ENCODE data around the gene SORCS1.

The SORCS1 gene

DNA sequence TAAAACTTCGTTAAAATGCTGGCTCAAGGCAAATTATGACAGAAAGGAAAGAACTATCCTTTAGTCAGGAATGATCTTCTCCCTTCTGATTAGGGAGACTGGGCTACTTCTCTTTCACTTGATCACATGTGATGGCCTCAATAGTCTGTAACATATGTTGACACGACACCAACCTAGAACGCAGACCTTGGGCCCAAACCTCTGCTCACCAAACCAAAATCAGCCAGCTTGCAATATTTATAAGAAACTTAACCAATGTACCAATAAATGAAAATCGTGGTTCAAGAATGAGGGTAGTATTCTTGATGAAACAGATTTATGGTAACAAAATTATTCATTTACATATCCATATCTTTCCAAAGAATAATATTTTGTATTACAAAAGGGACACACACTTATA lies 361.6 kb downstream of the SORCS1 start:
- no peak overlapping the region for H3K4me3 ChIP-seq (ENCODE audit: low read depth, low read length)
- TF ChIP-seq, protein P1, sequence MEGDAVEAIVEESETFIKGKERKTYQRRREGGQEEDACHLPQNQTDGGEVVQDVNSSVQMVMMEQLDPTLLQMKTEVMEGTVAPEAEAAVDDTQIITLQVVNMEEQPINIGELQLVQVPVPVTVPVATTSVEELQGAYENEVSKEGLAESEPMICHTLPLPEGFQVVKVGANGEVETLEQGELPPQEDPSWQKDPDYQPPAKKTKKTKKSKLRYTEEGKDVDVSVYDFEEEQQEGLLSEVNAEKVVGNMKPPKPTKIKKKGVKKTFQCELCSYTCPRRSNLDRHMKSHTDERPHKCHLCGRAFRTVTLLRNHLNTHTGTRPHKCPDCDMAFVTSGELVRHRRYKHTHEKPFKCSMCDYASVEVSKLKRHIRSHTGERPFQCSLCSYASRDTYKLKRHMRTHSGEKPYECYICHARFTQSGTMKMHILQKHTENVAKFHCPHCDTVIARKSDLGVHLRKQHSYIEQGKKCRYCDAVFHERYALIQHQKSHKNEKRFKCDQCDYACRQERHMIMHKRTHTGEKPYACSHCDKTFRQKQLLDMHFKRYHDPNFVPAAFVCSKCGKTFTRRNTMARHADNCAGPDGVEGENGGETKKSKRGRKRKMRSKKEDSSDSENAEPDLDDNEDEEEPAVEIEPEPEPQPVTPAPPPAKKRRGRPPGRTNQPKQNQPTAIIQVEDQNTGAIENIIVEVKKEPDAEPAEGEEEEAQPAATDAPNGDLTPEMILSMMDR (IDR thresholded peaks at IDR 0.05; ENCODE audit: low read depth, low read length), result no peak

DNA sequence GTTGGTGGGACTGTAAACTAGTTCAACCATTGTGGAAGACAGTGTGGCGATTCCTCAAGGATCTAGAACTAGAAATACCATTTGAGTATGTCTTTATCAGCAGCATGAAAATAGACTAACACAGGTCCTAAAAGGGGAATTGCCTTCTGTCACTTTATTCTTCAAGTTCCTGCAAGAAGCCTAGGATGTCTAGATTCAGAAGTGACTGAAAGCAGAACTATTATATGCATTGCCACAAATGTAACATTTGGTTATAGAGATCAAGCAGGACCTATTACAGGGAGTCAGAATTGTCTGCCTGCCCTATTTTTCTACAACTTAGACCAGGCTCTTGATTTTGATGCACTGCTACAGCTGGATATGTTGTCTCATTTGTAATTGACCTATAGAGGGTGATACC lies 364.7 kb downstream of the SORCS1 start:
- TF ChIP-seq, protein P1 (IDR thresholded peaks at IDR 0.05; ENCODE audit: low read depth, low read length), result no peak
- H3K4me3 ChIP-seq (ENCODE audit: low read depth, low read length), result no peak overlapping the region

DNA sequence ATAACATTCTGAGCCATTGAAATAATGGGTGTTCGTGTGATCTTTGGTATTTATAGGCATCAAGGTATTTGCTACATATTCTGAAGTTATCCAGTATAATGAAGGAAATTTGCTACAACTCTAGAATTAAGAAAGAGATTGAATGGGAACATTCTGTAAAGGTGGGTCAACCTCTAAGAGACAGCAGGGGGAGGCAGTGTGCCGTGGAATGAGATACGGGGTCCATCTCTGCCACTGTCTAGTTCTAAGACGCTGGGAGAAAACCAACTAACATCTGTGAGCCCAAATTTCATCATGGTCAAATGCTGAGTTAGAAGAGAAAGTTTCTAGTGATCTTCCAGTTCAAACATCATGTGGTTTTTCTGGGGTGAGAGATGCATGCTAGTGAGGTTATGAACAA lies 368.9 kb downstream of the SORCS1 start:
- H3K4me3 ChIP-seq (ENCODE audit: low read depth, low read length), result no peak overlapping the region
- TF ChIP-seq, protein P1 (IDR thresholded peaks at IDR 0.05; ENCODE audit: low read depth, low read length), result no peak

DNA sequence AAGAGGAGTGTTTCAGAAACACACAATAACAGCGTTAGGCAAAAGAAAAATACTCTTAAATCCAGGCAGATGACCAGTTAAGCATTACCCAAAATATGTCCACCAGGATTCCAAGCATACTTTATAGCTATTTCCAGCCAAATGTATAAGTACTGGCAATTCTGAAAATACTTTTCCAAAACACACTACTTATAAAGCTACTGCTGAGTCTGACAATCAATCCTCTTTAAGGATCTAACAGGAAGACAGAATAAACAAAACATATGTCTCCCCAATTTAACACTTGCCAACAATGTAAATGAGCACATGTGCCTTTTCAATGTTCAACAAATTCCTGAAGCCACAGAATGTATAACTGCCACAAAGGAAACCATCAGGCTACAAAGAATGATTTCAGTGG lies 370.9 kb downstream of the SORCS1 start:
- TF ChIP-seq, protein P1 (IDR thresholded peaks at IDR 0.05; ENCODE audit: low read depth, low read length), result no peak
- H3K4me3 ChIP-seq (ENCODE audit: low read depth, low read length), result no peak overlapping the region

DNA sequence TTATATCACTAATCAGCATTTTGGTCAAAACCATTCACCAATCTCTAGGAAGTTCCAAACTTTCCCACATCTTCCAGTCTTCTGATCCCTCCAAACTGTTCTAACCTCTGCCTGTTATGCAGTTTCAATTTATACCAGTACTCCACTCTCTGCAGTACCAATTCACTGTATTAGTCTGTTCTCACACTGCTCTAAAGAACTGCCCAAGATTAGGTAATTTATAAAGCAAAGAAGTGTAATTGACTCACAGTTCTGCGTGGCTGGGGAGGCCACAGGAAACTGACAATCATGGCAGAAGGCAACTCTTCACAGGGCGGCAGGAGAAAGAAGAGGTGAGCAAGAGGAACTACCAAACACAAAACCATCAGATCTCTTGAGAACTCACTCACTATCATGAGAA lies 374.9 kb downstream of the SORCS1 start:
- TF ChIP-seq, protein P1 (IDR thresholded peaks at IDR 0.05; ENCODE audit: low read depth, low read length), result no peak
- no peak overlapping the region for H3K4me3 ChIP-seq (ENCODE audit: low read depth, low read length)

DNA sequence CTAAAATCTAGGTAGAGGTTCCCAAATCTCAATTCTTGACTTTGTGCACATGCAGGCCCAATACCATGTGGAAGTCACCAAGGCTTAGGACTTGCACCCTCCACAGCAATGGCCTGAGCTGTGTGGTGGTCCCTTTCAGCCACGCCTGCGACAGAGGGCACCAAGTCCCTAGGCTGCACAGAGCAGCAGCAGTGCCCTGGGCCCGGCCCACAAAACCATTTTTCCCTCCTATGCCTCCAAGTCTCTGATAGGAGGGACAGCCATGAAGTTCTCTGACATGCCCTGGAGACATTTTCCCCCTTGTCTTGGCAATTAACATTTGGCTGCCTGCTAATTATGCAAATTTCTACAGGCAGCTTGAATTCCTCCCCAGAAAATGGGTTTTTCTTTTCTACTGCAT lies 375.5 kb downstream of the SORCS1 start:
- TF ChIP-seq, protein P1 (IDR thresholded peaks at IDR 0.05; ENCODE audit: low read depth, low read length), result no peak
- H3K4me3 ChIP-seq (ENCODE audit: low read depth, low read length), result no peak overlapping the region

DNA sequence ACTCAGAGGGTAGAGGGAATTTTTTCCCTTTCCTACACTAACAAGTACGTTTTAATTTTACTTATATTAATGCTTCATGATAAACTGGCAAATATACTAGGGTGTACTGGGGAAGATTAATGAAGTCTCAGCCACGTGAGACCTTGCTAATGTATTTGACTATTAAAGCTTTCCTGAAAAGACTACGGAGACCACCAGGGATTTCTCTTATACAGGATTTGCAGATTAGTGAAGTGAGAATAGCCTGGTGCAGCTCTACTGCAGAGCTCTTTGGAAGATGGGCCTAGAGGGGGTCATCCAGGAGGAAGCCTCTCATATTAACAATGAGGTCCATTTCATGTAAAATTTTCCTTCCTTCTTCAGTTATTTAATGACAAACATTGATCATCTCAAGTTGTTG lies 379.0 kb downstream of the SORCS1 start:
- TF ChIP-seq, protein P1 (IDR thresholded peaks at IDR 0.05; ENCODE audit: low read depth, low read length), result no peak
- no peak overlapping the region for H3K4me3 ChIP-seq (ENCODE audit: low read depth, low read length)

All from WI38 (cell line).